Spleen (tissue), 7 donors: ENCODE results near the gene DHDH.

Experiments
- CTCF ChIP-seq, 11 experiments: fragments of 200-600 bp in 7 of 11; fragments of 450-650 bp in 4 of 11; sonication (generic) in 4 of 11; IDR thresholded peaks in 8 of 11; conservative IDR thresholded peaks in 3 of 11; 1 replicate in 7 of 11; 2 replicates in 4 of 11; pipeline versions ENCODE4 v1.4.0 to v1.8.0; 2016 to 2021; ENCODE audit warnings: antibody characterized with exemption in 11 of 11, inconsistent platforms in 4 of 11, mild to moderate bottlenecking in 1 of 11
- POLR2A ChIP-seq, 3 donors: fragments of 450-650 bp; IDR thresholded peaks; one replicate each; pipeline ENCODE4 v1.5.1; 2017; ENCODE audit warnings: antibody characterized with exemption in 3 of 3, mild to moderate bottlenecking in 1 of 3
- POLR2AphosphoS5 ChIP-seq, 3 donors: sonication (generic); formaldehyde crosslinking; IDR thresholded peaks; one replicate each; pipeline ENCODE4 v1.5.1; 2017; ENCODE audit warnings: antibody characterized with exemption in 3 of 3
- donor health status: DM: no; HTN: no; CAD: no; lungs with moderate emphysema.
- donor health status: DM: no; HTN: no; CAD: no.
- donor health status: DM: no; HTN: no; CAD: no.

- TF ChIP-seq POLR2A (IDR thresholded peaks at IDR 0.05) (no peak), CTCF (IDR thresholded peaks at IDR 0.05 in 8 of 11, conservative IDR thresholded peaks at IDR 0.05 in 3 of 11) (no peak), POLR2AphosphoS5 (IDR thresholded peaks at IDR 0.05) (no peak)
Measured at GRCh38 chr19:48977061-48977460, 43.6 kb downstream of the DHDH start.
